CD4-positive, alpha-beta T cell (primary cell): ENCODE data around the gene TMEM167B. TPM values are rescaled to one million over a fixed set of nuclear protein-coding genes. Genes with fewer than 3 reads are reported as not detected.

ENCODE experiments used
- ATAC-seq: fragments of 200-7000 bp; cut with Tn5 transposase; one replicate; pipeline ENCODE4 v1.10.0; 2022; ENCODE audit warnings: mild to moderate bottlenecking; ENCODE audit not compliant: poor library complexity
- CTCF ChIA-PET: fragments of 350-600 bp; sonication (Branson Sonifier 250); formaldehyde crosslinking; loops from one replicate; lab custom pipeline; 2021; ENCODE audit warnings: antibody characterized with exemption, inconsistent platforms; lab: Charles Lee
- POLR2A ChIA-PET: fragments of 350-600 bp; sonication (Branson Sonifier 250); formaldehyde crosslinking; loops from one replicate; lab custom pipeline; 2021; ENCODE audit warnings: antibody characterized with exemption, inconsistent platforms; lab: Charles Lee
- DNase-seq, 14 experiments: peaks; one replicate each; pipeline ENCODE4 v3.0.0-alpha.2; 2013 to 2020; ENCODE audit warnings: mixed read lengths in 2 of 14
- H3K27ac ChIP-seq, 2 donors: one replicate each; pipeline versions ENCODE4 v1.5.1 to v1.7.0; 2013; ENCODE audit warnings: low read length in 2 of 2, low read depth in 1 of 2, mild to moderate bottlenecking in 1 of 2
- H3K27me3 ChIP-seq, 2 experiments: 1 replicate in 1 of 2; 2 replicates in 1 of 2; pipeline versions ENCODE4 v1.6.1 to v1.7.0; 2013; ENCODE audit warnings: low read length in 2 of 2, control low read depth in 1 of 2, mild to moderate bottlenecking in 1 of 2, moderate library complexity in 1 of 2; ENCODE audit not compliant: insufficient read depth in 2 of 2, control insufficient read depth in 1 of 2
- H3K36me3 ChIP-seq: one replicate; pipeline ENCODE4 v1.6.1; 2013; ENCODE audit warnings: low read length, control low read depth; ENCODE audit not compliant: insufficient read depth
- H3K4me1 ChIP-seq: one replicate; pipeline ENCODE4 v1.6.1; 2013; ENCODE audit warnings: low read length, control low read depth; ENCODE audit not compliant: insufficient read depth
- H3K4me3 ChIP-seq: one replicate; pipeline ENCODE4 v1.5.1; 2013; ENCODE audit warnings: mild to moderate bottlenecking, low read length, moderate library complexity
- H3K9me3 ChIP-seq, 2 experiments: 1 replicate in 1 of 2; 2 replicates in 1 of 2; pipeline versions ENCODE4 v1.6.1 to v1.7.0; 2013; ENCODE audit warnings: low read length in 2 of 2, mild to moderate bottlenecking in 2 of 2, control low read depth in 1 of 2, moderate library complexity in 1 of 2; ENCODE audit not compliant: control insufficient read depth in 1 of 2, insufficient read depth in 1 of 2
- H3K27ac Mint-ChIP-seq: one replicate; pipeline ENCODE4 v1.8.0; 2020; ENCODE audit warnings: mixed read lengths
- H3K27me3 Mint-ChIP-seq: one replicate; pipeline ENCODE4 v1.8.0; 2021; ENCODE audit warnings: mixed read lengths
- H3K36me3 Mint-ChIP-seq: one replicate; pipeline ENCODE4 v1.8.0; 2021; ENCODE audit warnings: low read depth, mixed read lengths
- H3K4me1 Mint-ChIP-seq: one replicate; pipeline ENCODE4 v1.8.0; 2021; ENCODE audit warnings: low read depth, mixed read lengths
- H3K4me3 Mint-ChIP-seq: one replicate; pipeline ENCODE4 v1.8.0; 2020; ENCODE audit warnings: mild to moderate bottlenecking, mixed read lengths
- H3K9me3 Mint-ChIP-seq: one replicate; pipeline ENCODE4 v1.8.0; 2020; ENCODE audit warnings: mixed read lengths
- intact Hi-C, 2 experiments: fragments of 100-400 bp; cut with DNase I in 1 of 2; cut with micrococcal nuclease in 1 of 2; formaldehyde crosslinking; loops; one replicate each; pipeline versions ENCODE4 v1.15.1 to v1.9.0; 2023 to 2025; cut with DNase I, micrococcal nuclease
- total RNA-seq, 174 experiments: library from RNA in 2 of 174; stranded (reverse) in 2 of 174; gene quantifications; one replicate each; pipeline ENCODE4 v1.2.3 and lab custom pipeline; 2021 to 2026
- TF ChIP-seq, protein P1 (sequence below): fragments of 200-600 bp; IDR thresholded peaks from one replicate; pipeline ENCODE4 v1.8.0; 2022; ENCODE audit warnings: antibody characterized with exemption, mild to moderate bottlenecking

TMEM167B gene
- total RNA-seq, 2 experiments from 2014 or later: 70.2 to 71.0 TPM

DNA sequence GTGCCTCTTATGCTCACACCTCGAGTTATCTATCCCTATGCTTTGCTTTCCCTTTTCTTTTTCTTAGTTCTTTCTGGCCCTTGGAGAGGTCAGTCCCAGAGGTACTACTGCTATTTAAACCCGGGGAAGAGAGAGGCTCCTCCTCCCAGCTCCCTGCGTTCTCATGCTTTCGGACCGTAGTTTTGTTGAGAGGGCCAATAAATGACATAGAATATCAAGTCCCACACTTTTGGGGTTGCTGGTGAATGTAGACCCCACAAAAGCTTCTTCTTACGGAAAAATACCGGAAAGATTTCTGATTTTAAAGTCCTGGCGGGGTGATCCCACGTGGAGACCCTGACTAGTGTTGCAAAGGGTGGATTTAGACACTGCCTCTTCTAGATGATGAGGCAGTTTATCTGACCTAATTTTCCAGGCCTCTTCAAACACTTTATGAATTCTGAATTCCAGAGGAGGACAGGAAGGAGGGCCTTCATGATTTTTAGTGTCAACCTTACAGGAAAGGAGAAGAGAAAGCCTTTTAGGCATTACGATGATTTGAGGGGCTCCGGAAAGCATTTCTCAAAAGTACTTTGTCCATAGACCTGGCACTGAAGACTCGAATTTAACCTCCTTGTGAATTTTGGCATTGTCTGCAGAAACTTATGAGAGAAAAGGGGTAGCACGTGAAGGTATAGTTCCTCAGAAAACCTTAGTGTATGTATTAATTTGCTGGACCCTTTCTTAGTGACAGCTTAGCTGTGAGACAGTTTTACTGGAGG is 694 bp downstream of the TMEM167B start:
- Mint-ChIP-seq H3K27me3 (no peaks in the 10 kb centered on the region), H3K9me3 (no peaks in the 10 kb centered on the region), H3K4me1 (peaks cover 44% of the 10 kb centered on the region), H3K36me3 (peaks cover 54% of the 10 kb centered on the region), H3K27ac (peak overlapping the region; percentile 94), H3K4me3 (peak overlapping the region; percentile 97)
- intact Hi-C loops: loop anchor here (2.0 to 5.0 kb wide), 5 partner anchors 14 to 336 kb away; partner anchors contain the start of genes TAF13 (in 2 of the 2), WDR47 (in 2 of the 2), CLCC1 (in 1 of the 2) and PSMA5 (in 1 of the 2)
- ChIA-PET POLR2A (interaction anchor here (0.6 to 4.6 kb wide), 18 partner anchors 9 to 430 kb away, joined by 3 to 112 read pairs (median 6); partner anchors contain the start of genes ATXN7L2, ELAPOR1, HENMT1 and PRPF38B), CTCF (interaction anchor here (2.3 to 4.2 kb wide), 3 partner anchors 9 to 22 kb away, joined by 6 to 32 read pairs (median 26); partner anchors contain the start of genes ELAPOR1 and TAF13)
- H3K4me3 ChIP-seq: peak overlapping the region; percentile 98
- DNase-seq (peak in 1 of 14 experiments; percentile 23), ATAC-seq (no peak)
- H3K36me3 ChIP-seq: peaks cover 28% of the 10 kb centered on the region
- H3K4me1 ChIP-seq: peaks cover 27% of the 10 kb centered on the region
- TF ChIP-seq, protein P1, sequence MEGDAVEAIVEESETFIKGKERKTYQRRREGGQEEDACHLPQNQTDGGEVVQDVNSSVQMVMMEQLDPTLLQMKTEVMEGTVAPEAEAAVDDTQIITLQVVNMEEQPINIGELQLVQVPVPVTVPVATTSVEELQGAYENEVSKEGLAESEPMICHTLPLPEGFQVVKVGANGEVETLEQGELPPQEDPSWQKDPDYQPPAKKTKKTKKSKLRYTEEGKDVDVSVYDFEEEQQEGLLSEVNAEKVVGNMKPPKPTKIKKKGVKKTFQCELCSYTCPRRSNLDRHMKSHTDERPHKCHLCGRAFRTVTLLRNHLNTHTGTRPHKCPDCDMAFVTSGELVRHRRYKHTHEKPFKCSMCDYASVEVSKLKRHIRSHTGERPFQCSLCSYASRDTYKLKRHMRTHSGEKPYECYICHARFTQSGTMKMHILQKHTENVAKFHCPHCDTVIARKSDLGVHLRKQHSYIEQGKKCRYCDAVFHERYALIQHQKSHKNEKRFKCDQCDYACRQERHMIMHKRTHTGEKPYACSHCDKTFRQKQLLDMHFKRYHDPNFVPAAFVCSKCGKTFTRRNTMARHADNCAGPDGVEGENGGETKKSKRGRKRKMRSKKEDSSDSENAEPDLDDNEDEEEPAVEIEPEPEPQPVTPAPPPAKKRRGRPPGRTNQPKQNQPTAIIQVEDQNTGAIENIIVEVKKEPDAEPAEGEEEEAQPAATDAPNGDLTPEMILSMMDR: no peak
- H3K27ac ChIP-seq: peak overlapping the region; percentile 84 to 98
- peaks cover 0 to 14% of the 10 kb centered on the region in 2 experiments for H3K9me3 ChIP-seq
- no peaks in the 10 kb centered on the region for H3K27me3 ChIP-seq

DNA sequence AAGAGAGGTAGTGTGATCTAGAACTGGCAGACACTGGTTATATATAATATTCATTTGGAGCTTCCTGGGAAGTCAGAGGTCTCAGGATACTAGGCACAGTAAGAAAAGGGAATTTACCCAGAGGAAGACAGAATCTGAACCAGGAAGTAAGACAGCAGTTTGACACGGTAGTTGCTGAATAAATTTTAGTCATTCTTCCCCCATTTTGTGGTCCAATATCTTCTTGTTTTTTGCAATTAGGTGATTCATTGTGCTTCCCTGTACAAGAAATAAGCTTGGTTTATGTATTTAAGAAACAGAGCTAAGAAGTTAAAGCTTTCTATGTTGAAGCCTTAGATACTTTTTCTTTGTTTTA is 1.3 kb downstream of the TMEM167B start:
- ChIA-PET CTCF (interaction anchor here (2.3 to 4.2 kb wide), 3 partner anchors 8 to 21 kb away, joined by 6 to 32 read pairs (median 26); partner anchors contain the start of genes ELAPOR1 and TAF13), POLR2A (interaction anchor here (0.6 to 4.6 kb wide), 5 partner anchors 8 to 399 kb away, joined by 3 to 112 read pairs (median 19); partner anchors contain the start of genes PRPF38B, TAF13 and WDR47)
- intact Hi-C loops: loop anchor here (2.0 to 5.0 kb wide), 5 partner anchors 15 to 335 kb away; partner anchors contain the start of genes TAF13 (in 2 of the 2), WDR47 (in 2 of the 2), CLCC1 (in 1 of the 2) and PSMA5 (in 1 of the 2)
- Mint-ChIP-seq H3K36me3 (peaks cover 59% of the 10 kb centered on the region), H3K27ac (peak overlapping the region; percentile 94), H3K4me3 (peak overlapping the region; percentile 97), H3K27me3 (no peaks in the 10 kb centered on the region), H3K4me1 (peaks cover 44% of the 10 kb centered on the region), H3K9me3 (no peaks in the 10 kb centered on the region)
- Histone ChIP-seq H3K27me3 (no peaks in the 10 kb centered on the region), H3K36me3 (peaks cover 33% of the 10 kb centered on the region), H3K4me1 (peaks cover 27% of the 10 kb centered on the region), H3K4me3 (peak overlapping the region; percentile 98), H3K27ac (peak overlapping the region in 1 of 2 donors; percentile 98), H3K9me3 (peaks cover 0 to 14% of the 10 kb centered on the region in 2 experiments)
- TF ChIP-seq, protein P1: no peak
- DNase-seq: peak in 3 of 14 experiments; percentile 18 to 51 (median 47)
- ATAC-seq: no peak

DNA sequence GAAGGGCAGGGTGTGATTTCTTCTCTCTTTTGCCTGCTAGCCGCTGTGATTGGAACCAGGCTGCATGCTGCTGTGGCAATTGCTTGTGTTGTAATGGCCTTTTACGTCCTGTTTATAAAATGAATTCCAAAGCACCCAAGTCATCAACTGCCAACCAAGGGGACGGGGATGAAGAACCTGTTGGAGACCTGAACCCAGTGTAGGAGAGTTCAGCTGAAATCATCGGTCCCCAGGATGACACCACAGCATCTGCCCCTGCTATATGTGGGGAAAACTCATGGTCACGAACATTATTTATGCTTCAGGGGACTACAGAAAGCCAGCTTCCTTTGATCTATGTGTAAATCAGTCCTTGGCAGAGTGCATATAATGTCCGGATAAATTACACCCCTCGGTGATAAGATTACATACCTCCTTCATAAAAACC is 3.8 kb downstream of the TMEM167B start:
- H3K27ac Mint-ChIP-seq: no peak overlapping the region
- H3K9me3 ChIP-seq: peaks cover 0 to 9% of the 10 kb centered on the region in 2 experiments
- peaks cover 65% of the 10 kb centered on the region for H3K36me3 Mint-ChIP-seq
- H3K27ac ChIP-seq: no peak overlapping the region
- H3K27me3 Mint-ChIP-seq: no peaks in the 10 kb centered on the region
- intact Hi-C loops: loop anchor here (5.0 kb wide), 3 partner anchors 52 to 333 kb away; partner anchors contain the start of genes CLCC1 (in 1 of the 2), PSMA5 (in 1 of the 2) and WDR47 (in 1 of the 2)
- ChIA-PET CTCF (interaction anchor here (1.2 kb wide), 1 partner anchor 18 kb away, joined by 4 read pairs; a partner anchor contains a TSS), POLR2A (no interaction called here)
- TF ChIP-seq, protein P1: no peak
- H3K9me3 Mint-ChIP-seq: no peaks in the 10 kb centered on the region
- H3K4me1 ChIP-seq: peaks cover 27% of the 10 kb centered on the region
- no peak for DNase-seq
- no peak for ATAC-seq
- no peak overlapping the region for H3K4me3 ChIP-seq
- H3K36me3 ChIP-seq: peaks cover 33% of the 10 kb centered on the region
- H3K27me3 ChIP-seq: no peaks in the 10 kb centered on the region
- H3K4me1 Mint-ChIP-seq: peaks cover 44% of the 10 kb centered on the region
- no peak overlapping the region for H3K4me3 Mint-ChIP-seq
